Choroid plexus epithelial cell (primary cell): Measurements from ENCODE around the gene MPZ.
"Not testable (repeated sequence)": the region's sequence is repeated elsewhere in the genome, so short reads cannot be mapped to it uniquely, and the experiment has no call there.

ENCODE experiments used
- DNase-seq: peaks from one replicate; pipeline ENCODE4 v3.0.0-alpha.2; 2010; ENCODE audit warnings: low read depth
- H3K4me3 ChIP-seq: 2 replicates; pipeline ENCODE4 v1.5.1; 2011; ENCODE audit warnings: low read depth, mild to moderate bottlenecking, control low read depth, low read length, moderate library complexity
- TF ChIP-seq, protein P1 (sequence below): conservative IDR thresholded peaks from 2 replicates; pipeline ENCODE4 v1.5.1; 2011; ENCODE audit warnings: low read depth, mild to moderate bottlenecking, control low read depth, inconsistent platforms, low read length, moderate library complexity

The MPZ gene

DNA sequence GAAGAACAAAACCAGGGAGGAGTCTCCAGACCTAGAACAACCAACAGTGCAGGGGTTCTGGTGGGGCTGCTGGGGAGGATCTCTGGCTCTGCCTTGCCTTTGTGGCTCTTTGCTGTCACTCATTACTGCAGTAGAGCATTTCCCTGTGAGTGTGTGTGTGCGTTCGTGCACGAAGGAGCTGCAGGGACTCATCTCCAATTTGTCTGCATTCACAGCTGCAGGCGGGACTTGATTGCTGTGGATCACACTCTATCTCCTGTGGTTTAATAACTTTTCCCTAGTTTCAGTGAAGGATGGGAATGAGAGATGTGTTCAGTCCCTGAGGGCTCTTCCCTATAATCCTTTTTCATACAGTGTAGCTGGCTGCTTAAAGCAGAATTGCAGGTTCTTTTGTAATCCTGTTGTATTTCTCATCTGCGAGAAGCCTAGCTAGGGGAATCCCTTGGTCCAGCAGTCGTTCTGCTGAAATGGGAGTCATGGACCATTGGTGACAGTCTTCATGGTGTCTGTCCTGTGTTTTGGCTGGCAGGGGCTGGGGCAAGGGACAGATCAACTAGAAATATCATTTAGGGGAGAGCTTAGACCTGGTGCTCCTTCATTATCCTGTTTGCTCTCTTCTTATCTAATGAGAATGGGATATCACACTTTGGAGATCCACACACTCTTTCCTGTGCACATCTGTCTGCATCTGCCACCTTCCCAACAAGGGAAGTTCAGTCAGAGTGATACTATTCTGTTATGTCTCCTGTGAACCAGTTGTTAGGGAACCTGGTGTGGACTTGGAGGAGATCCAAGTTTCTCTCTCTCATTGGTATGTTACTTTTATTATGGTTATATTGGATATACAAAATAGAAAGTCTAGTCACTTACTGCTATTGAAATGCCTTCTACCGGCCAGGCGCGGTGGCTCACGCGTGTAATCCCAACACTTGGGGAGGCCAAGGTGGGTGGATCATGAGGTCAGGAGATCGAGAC lies 48.2 kb downstream of the MPZ start:
- no peak overlapping the region for H3K4me3 ChIP-seq
- DNase-seq: peak; percentile 66
- TF ChIP-seq, protein P1, sequence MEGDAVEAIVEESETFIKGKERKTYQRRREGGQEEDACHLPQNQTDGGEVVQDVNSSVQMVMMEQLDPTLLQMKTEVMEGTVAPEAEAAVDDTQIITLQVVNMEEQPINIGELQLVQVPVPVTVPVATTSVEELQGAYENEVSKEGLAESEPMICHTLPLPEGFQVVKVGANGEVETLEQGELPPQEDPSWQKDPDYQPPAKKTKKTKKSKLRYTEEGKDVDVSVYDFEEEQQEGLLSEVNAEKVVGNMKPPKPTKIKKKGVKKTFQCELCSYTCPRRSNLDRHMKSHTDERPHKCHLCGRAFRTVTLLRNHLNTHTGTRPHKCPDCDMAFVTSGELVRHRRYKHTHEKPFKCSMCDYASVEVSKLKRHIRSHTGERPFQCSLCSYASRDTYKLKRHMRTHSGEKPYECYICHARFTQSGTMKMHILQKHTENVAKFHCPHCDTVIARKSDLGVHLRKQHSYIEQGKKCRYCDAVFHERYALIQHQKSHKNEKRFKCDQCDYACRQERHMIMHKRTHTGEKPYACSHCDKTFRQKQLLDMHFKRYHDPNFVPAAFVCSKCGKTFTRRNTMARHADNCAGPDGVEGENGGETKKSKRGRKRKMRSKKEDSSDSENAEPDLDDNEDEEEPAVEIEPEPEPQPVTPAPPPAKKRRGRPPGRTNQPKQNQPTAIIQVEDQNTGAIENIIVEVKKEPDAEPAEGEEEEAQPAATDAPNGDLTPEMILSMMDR: no peak

DNA sequence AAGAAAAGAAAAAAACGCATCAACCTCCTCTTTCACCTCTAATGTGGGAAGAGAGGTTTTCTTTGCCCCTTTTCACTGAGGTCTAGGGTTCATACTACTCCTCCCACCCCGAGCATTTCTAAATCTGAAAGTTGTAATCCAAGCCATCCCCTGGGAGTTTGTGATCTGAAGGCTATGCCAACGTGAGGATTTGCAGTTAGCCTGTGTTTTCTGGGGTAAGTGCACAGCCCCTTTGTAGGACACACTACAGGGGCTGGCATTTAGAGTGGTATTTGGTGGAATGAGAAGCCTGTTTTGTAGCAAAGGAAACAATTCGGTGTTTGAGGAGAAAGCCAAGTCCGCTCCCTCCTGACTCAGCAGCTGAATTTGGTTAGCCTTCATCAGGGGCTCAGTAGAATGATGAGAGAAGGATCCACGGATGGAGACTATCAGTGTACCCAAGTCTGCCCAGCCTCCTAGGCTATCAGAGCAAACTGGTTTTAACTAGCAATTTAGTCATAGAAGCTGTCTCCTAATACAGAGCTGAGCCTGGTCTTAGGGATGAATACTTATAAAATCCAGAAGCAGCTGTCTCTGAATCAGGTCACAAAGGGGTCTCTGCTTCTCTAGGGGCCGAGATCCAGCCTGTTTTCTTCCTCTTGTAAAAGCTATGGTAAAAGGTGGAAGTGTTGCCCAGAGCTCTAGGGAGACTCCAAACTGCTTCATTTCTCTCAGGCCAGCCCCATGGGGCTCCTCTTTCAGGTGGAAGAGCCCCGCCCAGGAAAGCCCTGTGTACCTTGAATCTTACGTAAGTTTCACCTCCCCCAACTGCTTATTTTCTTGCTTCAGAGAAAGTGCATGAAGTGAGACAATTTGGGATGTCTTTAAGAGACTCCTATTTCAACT lies 49.1 kb downstream of the MPZ start:
- no peak overlapping the region for H3K4me3 ChIP-seq
- no peak for DNase-seq

DNA sequence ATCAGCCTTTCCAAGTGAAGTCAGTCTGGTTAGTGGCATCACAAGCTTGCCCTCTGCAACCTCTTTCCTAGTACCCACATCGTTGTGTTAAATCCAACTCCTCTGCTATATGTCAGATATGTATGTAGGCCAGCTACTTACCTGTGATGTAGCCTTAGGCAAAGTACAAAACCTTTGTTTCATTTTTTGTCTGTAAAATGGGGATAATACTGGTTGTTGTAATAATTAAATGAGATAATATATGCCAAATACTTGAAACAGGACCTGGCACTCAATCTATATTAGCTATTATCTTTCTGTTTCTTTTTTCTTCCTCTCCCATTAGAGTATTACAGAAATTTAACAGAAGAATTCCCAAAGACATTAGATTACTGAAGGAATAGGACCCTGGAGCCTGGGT lies 50.0 kb downstream of the MPZ start:
- TF ChIP-seq, protein P1: no peak
- DNase-seq: no peak
- no peak overlapping the region for H3K4me3 ChIP-seq

More for the DNA sequence above, 49.1 kb downstream of the MPZ start:
- TF ChIP-seq, protein P1: no peak

DNA sequence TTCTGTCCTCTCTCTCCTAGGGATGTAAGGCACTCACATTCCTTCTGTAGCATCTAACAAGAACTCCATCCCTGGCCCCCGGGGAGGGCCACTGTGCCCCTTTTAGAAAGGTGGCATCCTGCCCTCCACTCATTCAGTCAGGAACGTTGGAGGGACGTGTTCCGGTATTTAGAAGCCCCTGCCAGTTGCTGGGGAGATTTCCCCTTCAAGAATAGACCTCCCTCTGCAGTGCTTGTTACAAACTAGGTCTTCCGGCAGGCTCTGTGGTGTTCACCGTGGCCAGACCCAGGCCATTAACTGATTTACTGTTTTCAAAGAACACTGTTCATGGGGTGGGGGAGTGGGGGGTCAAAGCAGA lies 50.4 kb downstream of the MPZ start:
- TF ChIP-seq, protein P1: no peak
- no peak overlapping the region for H3K4me3 ChIP-seq
- DNase-seq: no peak

DNA sequence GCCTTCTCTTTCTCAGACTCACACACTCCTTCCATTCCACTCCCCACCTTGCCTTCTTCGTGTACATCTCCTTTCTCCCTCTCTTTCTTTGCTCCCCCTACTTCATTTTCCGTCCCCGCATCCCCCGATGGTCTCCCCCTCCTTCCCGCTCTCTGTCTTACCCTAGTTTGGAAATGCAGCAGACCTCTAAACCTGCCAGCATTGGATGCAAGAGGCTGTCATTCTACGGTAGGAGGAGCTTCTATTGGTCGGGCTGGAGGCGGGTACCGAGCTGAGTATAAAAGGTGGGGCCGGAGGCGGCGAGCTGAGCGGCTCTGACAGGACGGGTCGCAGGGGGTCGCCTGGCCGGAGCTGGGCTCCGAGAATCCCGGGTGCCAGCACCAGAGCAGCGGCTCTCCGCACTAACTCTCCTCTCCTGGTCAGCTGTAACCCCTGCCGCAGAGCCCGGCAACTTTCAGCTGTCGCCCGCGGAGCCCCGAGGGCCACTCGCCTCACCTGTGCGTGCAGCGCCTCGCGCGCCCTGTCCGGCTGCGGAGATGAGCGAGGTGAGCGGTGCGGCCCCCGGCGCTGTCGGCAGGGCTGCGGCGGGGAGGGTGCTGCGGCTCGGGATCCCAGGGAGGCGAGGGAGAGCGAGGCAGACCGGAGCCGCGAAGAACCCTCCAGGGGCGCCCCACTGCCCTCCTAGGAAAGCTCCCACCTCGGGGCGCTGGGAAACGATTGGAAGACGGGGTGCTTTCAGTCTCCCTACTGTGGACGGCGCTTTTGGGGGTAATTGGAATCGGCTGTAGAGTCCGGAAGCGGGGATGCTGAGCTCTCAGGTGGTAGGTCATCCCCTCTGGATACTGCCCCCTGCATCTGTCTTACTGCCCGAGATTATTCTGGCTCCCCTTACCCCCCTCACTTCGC lies 51.1 kb downstream of the MPZ start, which contains the start of gene PCP4L1:
Gene PCP4L1, plus strand, starts transcription at position 307 of the 906 bp plus-strand sequence. Its CDS starts 230 bp downstream, at position 537.
- DNase-seq: peak; percentile 78
- TF ChIP-seq, protein P1: no peak

DNA sequence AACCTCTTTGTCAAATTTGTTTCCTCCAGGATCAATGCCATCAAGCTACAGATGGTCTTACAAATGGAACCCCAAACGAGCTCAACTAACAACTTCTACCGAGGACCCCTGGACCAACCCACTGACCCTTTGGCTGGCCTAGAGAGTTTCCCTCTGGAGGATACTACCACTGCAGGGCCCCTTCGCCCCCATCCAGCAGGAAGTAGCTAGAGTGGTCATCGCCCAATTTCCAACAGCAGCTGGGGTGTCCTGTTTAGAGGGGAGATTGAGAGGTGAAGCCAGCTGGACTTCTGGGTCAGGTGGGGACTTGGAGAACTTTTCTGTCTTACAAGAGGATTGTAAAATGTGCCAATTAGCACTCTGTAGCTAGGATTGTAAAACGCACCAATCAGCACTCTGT lies 52.7 kb downstream of the MPZ start:
- H3K4me3 ChIP-seq, DNase-seq: not testable (repeated sequence)

More for the DNA sequence above, 51.1 kb downstream of the MPZ start, which contains the start of gene PCP4L1:
- H3K4me3 ChIP-seq: peak within 1 kb of the TSS; percentile 57

DNA sequence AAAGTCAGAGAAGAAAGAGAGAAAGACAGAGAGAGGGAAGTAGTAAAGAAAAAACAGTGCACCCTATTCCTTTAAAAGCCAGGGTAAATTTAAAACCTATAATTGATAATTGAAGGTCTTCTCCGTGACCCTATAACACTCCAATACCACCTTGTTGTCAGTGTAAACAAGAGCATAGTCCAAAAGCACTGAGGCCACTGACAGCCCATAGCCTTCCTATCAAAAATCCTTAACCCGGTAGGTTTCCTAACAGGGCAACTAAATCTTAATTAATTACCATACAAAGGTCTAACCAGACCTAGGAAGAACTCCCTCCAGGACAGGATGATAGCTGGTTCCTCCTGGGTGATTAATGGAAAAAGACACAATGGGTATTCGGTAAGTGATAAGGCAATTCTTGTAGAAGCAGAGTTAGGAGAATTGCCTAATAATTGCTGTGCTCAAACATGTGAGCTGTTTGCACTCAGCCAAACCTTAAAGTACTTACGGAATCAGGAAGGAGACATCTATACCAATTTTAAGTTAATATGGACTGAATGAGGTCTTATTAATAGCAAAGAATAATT lies 53.7 kb downstream of the MPZ start:
- not testable (repeated sequence) for H3K4me3 ChIP-seq

DNA sequence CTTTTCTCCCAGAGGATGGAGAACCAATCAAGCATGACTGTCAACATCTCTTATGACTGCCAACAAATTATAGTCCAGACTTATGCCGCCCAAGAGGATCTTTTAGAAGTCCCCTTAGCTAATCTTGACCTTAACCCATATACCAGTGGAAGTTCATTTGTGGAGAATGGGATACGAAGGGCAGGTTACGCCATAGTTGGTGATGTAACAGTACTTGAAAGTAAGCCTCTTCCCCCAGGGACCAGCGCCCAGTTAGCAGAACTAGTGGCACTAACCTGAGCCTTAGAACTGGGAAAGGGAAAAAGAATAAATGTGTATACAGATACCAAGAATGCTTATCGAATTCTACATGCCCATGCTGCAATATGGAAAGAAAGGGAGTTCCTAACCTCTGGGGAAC lies 54.5 kb downstream of the MPZ start:
- DNase-seq, H3K4me3 ChIP-seq: not testable (repeated sequence)

More for the DNA sequence above, 53.7 kb downstream of the MPZ start:
- DNase-seq: not testable (repeated sequence)
